ENCODE results near the gene AP5Z1.

AP5Z1 gene

GRCh38 chr7:4803397-4804241 is 28.2 kb downstream of the AP5Z1 start:
- no peak for DNase-seq

DNA sequence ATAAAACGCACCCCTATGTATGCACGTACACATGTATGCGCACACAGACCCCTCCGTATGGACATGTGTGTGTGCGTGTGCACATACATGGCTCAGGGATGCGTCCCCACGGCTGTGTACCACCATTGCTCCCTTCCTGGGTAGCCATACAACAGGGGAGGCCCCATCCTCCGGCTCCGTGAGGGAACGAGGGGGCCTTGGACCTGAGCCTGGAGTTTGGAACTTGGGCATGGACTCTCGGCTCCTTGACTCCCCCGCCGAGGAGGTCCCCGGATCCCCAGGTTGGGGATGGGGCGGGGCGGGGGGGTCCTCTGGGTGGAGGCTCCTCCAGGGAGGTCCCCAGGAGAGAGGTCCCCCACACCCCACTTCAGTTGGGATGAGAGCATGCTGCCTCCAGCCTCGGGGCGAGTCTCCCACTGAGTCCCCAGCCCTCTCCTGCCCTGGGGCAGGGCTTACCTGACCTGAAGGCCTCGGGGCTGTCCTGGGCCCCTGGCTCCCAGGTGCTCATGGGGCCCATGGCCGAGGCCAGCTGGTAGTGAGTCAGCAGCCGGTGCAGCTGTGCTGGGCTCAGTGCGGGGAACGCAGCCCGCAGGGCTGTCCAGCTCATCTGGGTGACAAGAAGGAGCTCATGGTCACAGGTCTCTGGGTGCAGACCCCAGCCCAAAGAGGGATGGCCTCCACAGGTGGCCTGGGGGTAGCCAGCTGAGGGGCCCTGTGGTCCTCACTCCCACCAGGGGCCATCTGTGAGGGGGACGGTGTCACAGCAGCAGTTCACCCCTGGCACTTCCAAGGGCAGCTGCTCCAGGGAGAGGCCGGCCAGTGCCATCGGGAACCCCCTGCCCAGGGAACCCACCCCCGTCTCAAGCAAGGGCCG is 29.9 kb downstream of the AP5Z1 start:
- DNase-seq, result no peak

GRCh38 chr7:4805984-4806300 is 30.5 kb downstream of the AP5Z1 start:
- DNase-seq, result no peak

DNA sequence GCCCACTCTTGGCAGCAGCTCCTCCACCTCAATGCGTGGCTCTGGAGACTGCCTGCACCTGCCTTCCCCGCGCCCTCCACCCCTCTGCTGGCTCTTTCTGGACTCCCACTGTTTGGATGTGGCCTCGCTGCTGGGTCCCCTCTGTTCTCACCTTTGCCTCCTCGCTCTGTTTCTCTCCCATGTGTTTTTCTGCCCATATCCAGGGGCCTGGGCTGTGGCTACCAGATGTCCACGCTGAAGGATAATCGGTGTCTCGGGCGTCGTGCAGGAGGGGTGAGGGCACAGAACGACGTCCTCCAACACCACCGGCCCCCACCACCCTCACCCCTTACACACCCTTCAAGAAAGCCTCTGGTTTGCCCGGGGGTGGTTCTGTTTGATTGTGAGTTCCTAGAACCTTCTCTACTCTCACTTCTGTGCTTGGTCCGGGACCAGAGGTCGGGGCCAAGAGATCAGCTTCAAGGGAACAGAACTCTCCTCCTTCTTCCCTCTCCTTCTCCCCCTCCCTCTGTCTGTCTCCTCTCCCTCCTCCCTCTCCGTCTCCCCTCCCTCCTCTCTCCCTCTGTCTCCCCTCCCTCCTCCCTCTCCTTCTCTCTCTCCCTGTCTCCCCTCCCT is 31.7 kb downstream of the AP5Z1 start:
- DNase-seq, result no peak

DNA sequence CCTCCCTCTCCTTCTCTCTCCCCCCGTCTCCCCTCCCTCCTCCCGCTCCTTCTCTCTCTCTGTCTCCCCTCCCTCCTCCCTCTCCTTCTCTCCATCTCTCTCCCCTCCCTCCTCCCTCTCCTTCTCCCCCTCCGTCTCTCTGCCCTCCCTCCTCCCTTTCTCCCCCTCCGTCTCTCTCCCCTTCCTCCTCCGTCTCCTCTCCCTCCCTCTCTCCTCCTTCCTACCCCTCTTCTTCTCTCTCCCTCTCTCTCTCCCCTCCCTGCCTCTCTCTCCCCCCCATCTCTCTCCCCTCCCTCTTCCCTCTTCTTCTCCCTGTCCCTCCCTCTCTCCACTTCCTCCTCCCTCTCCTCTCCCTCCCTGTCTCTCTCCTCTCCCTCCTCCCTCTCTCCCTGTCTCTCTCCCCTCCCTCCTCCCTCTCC is 32.2 kb downstream of the AP5Z1 start:
- DNase-seq, result no peak

GRCh38 chr7:4808026-4808425 is 32.6 kb downstream of the AP5Z1 start:
- DNase-seq, result no peak

- no peak for DNase-seq
Measured at GRCh38 chr7:4808565-4808964, 33.1 kb downstream of the AP5Z1 start.

- DNase-seq, result no peak
Measured at GRCh38 chr7:4809091-4809591, 33.7 kb downstream of the AP5Z1 start.

DNA sequence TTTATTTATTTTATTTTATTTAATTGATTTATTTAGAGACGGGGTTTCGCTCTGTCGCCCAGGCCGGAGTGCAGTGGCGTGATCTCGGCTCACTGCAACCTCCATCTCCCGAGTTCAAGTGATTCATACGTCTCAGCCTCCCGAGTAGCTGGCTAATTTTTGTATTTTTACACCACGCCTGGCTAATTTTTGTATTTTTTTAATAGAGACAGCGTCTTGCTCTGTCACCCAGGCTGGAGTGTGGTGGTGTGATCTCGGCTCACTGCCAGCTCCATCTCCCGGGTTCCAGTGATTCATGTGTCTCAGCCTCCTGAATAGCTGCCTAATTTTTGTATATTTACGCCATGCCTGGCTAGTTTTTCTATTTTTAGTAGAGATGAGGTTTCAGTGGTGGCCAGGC is 34.2 kb downstream of the AP5Z1 start:
- no peak for DNase-seq

DNA sequence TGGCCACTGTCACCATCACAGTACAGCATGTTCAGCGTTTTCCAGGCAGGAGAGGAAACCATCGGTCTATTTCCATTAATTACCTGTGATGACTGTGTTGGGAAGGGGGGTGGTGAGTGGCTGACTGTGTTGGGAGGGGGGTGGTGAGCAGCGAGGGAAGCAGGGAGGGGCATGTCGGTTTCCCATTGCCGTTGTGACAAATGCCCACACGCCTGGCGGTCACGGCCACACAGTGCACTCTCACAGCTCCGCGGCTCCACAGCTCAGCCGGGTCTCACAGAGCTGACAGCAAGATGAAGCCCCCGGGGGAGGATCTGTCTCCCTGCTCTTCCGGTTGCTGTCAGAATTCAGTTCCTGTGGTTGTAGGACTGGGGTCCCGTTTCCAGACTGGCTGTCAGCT is 39.0 kb downstream of the AP5Z1 start:
- DNase-seq, result no peak

DNA sequence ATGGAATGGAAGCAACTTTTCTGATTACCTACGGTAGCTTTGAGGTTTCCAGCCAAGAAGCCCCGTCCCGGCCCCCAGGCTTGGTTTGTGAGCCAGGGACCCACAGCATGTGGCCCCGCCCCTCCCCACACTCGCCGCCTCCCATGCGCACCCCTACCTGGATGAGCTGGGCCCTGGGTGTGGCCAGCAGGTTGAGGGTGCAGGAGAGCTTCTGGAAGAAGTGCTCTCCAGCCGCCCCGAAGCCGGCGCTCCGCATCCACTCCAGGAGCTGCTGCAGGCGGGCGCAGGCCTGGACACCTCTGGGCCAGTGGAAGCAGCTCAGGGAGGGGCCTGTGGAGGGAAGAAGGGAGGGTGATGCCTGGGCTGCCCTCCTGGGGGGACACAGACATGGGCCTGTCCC is 39.7 kb downstream of the AP5Z1 start:
- DNase-seq, result no peak

GRCh38 chr7:4815609-4816418 is 40.4 kb downstream of the AP5Z1 start:
- no peak for DNase-seq

GRCh38 chr7:4816419-4817080 is 41.1 kb downstream of the AP5Z1 start:
- DNase-seq, result no peak

DNA sequence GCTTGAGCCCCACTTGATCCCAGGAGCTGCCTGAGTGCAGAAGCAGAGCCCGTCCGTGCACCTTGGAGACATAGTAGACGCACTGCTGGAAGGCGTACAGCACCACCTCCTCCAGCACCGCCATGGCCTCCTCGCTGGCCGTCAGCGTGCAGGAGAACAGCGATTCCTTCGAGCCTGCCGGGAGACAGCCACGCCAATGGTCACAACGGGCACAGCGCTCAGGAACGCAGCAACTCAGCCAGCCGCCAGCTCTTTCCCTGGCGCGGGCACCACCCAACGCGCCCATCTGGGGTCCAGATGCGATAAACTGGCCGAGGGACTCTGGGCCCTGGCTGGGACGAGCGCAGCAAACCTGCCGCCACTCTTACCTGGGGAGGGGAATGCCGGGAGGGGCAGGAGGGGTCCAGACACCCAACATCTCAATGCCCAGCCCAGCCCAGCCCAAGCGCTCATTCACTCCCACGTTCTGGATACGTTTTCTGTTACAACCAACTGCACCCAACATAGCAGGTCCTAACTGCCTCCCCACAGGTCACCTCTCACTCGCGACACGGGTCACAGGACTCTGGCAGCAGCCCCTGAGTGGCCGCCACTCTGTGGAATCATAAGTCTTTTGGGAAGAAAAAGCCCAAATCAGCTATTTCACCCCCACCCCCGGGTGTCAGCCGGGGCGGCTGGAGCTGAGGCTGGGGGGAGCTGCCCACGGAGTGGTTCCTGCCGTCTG is 41.9 kb downstream of the AP5Z1 start:
- no peak for DNase-seq

GRCh38 chr7:4818000-4818794 is 42.8 kb downstream of the AP5Z1 start:
- DNase-seq, result no peak

DNA sequence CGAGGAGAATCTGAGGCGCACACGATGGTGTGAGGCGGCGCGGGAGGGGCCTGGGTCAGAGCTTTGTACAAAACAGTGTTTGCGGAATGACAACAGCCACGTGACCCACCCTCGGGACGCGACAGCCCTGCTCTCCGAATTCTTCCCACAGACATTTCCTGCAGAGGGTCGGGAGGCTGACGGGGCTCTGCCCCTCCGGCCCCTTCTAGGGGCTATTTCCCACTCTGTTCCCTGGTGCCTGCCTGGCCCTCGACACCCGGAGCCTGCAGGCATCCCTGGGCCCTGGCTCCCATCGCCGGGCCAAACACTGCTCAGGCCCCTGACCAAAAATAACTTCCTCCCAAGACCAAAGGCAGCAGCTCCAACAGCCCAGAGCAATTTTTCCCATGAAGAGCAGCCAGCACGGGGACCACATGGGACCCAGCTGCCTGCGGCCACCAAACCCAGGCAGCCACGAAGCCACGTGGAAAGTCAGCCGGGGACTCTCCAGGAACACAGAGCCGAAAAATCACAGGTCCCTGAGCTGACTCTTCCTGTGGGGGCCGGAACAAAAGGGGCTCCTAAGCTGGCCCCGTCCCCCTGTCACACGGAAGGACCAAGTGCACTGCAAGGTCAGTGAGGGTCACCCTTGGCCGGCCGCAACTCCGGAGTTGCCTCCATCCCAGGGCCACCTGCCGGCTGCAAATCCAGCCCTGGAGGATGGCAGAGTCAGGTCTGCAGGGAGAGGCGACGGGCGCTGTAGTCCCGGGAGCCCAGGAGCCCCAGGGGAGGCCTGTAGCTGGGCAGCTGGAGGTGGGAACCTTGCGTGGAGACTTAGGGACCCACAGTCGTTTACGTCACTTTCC is 44.4 kb downstream of the AP5Z1 start:
- no peak for DNase-seq

DNA sequence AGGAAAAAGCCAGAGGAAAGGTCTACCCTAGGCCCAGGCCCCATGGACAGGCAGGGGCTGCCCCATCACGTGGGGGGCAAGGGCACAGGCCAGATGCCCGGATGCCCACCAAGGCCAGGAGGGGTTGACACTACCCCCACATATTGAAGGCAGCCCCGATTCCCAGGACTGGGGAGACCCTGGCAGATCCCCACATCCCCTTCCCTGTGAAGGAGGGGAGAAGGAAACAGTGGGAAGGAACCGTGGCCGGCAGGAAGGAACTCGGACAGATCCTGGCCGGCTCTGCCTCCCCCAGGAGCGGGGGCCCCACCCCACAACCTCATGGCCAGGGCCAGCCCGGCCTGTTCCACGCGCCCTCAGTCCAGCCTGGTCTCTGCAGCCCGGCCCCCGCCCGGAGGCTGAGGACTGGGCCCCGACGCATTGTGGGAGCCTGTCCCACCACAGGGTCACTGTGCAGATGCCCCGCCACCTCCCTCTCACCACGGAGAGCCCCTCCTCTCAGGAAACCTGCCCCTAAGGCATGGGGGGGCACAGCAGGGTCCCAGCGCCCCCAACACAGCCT is 45.1 kb downstream of the AP5Z1 start:
- no peak for DNase-seq

DNA sequence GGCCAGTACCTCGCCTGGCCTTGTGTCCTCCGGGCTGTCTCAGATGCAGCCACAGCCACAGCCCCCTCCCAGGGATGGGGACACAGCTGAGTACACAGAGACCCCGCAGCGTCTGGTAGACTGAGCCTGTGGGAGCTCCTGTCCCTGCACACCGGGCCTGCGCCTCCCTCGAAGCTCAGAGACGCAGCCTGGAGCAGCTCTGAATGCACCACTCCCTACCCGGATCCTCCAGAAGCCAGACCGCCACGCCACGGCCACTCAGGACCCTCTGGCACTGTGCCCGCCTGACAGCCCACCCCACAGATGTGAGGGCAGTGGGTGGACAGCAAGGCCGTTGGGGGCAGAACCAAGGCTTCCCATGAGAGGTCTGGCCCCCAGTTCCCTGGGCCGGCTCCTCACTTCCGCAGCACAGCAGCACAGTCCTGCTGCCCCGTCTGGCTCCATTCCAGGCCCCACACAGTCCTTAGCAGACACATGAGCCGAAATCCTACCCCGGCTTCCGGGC is 45.6 kb downstream of the AP5Z1 start:
- DNase-seq, result no peak

- no peak for DNase-seq
Measured at GRCh38 chr7:4822677-4823076, 47.3 kb downstream of the AP5Z1 start.

All from fibroblast of upper back skin (primary cell).